Neural progenitor cell (in vitro differentiated cells): Measurements from ENCODE around the gene ZNF286A. TPM values are rescaled to one million over a fixed set of nuclear protein-coding genes. Genes with fewer than 3 reads are reported as not detected.

Experiments used
- DNase-seq: peaks from one replicate; pipeline ENCODE4 v3.0.0-alpha.2; 2016; ENCODE audit warnings: low spot score
- H2AFZ ChIP-seq: fragments of 200-600 bp; sonication (generic); replicated peaks from 2 replicates; pipeline ENCODE4 v1.6.1; 2016; ENCODE audit warnings: antibody characterized with exemption
- H3F3A ChIP-seq: fragments of 200-600 bp; sonication (generic); 2 replicates; pipeline ENCODE4 v1.6.1; 2016; ENCODE audit warnings: antibody characterized with exemption, low read depth
- H3K27ac ChIP-seq: fragments of 200-600 bp; sonication (generic); 2 replicates; pipeline ENCODE4 v1.5.1; 2016; ENCODE audit warnings: mild to moderate bottlenecking
- H3K27me3 ChIP-seq: fragments of 200-600 bp; sonication (generic); 2 replicates; pipeline ENCODE4 v1.6.1; 2016; ENCODE audit warnings: mild to moderate bottlenecking, moderate library complexity
- H3K36me3 ChIP-seq: fragments of 200-600 bp; sonication (generic); 2 replicates; pipeline ENCODE4 v1.5.1; 2016
- H3K4me1 ChIP-seq: fragments of 200-600 bp; sonication (generic); 2 replicates; pipeline ENCODE4 v1.6.1; 2016; ENCODE audit warnings: mixed run types
- H3K4me2 ChIP-seq: fragments of 200-600 bp; sonication (generic); 2 replicates; pipeline ENCODE4 v1.6.1; 2016
- H3K4me3 ChIP-seq: fragments of 200-600 bp; sonication (generic); 2 replicates; pipeline ENCODE4 v1.5.1; 2016
- H3K79me2 ChIP-seq: fragments of 200-600 bp; sonication (generic); 2 replicates; pipeline ENCODE4 v1.6.1; 2016; ENCODE audit warnings: low read depth
- H3K9ac ChIP-seq: fragments of 200-600 bp; sonication (generic); 2 replicates; pipeline ENCODE4 v1.6.1; 2016
- H3K9me3 ChIP-seq: fragments of 200-600 bp; sonication (generic); 2 replicates; pipeline ENCODE4 v1.5.1; 2016; ENCODE audit warnings: low read depth
- H4K20me1 ChIP-seq: fragments of 200-600 bp; sonication (generic); 2 replicates; pipeline ENCODE4 v1.6.1; 2016; ENCODE audit warnings: low read depth
- H3K27ac Mint-ChIP-seq: 3 replicates; pipeline ENCODE4 v1.8.0; 2021; ENCODE audit warnings: mixed read lengths
- H3K27me3 Mint-ChIP-seq: 2 replicates; pipeline ENCODE4 v1.8.0; 2022; ENCODE audit warnings: low read depth, mild to moderate bottlenecking, inconsistent platforms, moderate library complexity, mixed read lengths; ENCODE audit not compliant: insufficient read depth
- H3K36me3 Mint-ChIP-seq: 3 replicates; pipeline ENCODE4 v1.8.0; 2021; ENCODE audit warnings: mixed read lengths
- H3K4me1 Mint-ChIP-seq: 3 replicates; pipeline ENCODE4 v1.8.0; 2021; ENCODE audit warnings: mixed read lengths
- H3K4me3 Mint-ChIP-seq: 3 replicates; pipeline ENCODE4 v1.8.0; 2021; ENCODE audit warnings: mild to moderate bottlenecking, moderate library complexity, mixed read lengths
- H3K9me3 Mint-ChIP-seq: 3 replicates; pipeline ENCODE4 v1.8.0; 2020; ENCODE audit warnings: mixed read lengths
- EZH2 ChIP-seq: fragments of 200-600 bp; sonication (generic); IDR thresholded peaks from 2 replicates; pipeline ENCODE4 v1.6.1; 2017; ENCODE audit warnings: antibody characterized with exemption, mild to moderate bottlenecking, moderate library complexity
- EZH2phosphoT487 ChIP-seq: fragments of 200-600 bp; sonication (generic); IDR thresholded peaks from 2 replicates; pipeline ENCODE4 v1.6.1; 2017; ENCODE audit warnings: antibody characterized with exemption
- total RNA-seq: library from RNA; depleted of rRNA; stranded (reverse); fragments of >200 nt; gene quantifications from 2 replicates; pipeline ENCODE4 v1.2.3, GENCODE V29; 2015; ENCODE audit warnings: low replicate concordance
- TF ChIP-seq, protein P1 (sequence below): fragments of 200-600 bp; sonication (generic); IDR thresholded peaks from 2 replicates; pipeline ENCODE4 v1.5.1; 2017; ENCODE audit warnings: antibody characterized with exemption, mild to moderate bottlenecking

The ZNF286A gene
- total RNA-seq, 1 donor from 2014 or later, result 216 TPM

DNA sequence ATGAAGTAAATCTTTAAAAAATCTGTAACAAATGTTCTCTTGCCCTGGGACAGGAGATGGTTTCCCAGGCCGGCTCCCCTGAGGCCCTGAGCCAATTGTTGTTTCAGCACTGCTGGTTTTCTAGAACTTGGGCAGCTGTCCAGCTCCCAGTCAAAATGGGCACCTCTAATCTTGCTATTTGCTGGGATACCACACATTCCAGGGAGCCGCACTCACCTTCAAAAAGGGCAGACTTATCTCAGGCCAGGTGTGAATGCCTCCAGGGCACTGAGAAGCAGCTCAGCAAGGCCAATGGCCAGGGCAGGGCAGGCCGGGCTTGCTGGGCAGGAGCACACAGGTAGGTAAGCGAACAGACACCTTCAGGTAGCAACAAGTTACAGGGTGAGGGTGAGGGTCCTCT, 39.9 kb upstream of the ZNF286A start:
- Histone ChIP-seq H3K4me1 (peaks cover 6% of the 10 kb centered on the region), H4K20me1 (no peaks in the 10 kb centered on the region), H2AFZ (no peak overlapping the region), H3K9me3 (no peaks in the 10 kb centered on the region), H3K4me3 (no peak overlapping the region), H3K79me2 (no peaks in the 10 kb centered on the region), H3F3A (no peaks in the 10 kb centered on the region), H3K36me3 (no peaks in the 10 kb centered on the region), H3K9ac (no peak overlapping the region), H3K27me3 (no peaks in the 10 kb centered on the region), H3K27ac (no peak overlapping the region), H3K4me2 (no peak overlapping the region)
- Mint-ChIP-seq H3K36me3 (peaks cover 17% of the 10 kb centered on the region), H3K4me3 (no peak overlapping the region), H3K27me3 (no peaks in the 10 kb centered on the region), H3K9me3 (peaks cover 2% of the 10 kb centered on the region), H3K4me1 (peaks cover 20% of the 10 kb centered on the region), H3K27ac (no peak overlapping the region)
- DNase-seq, result no peak
- TF ChIP-seq EZH2 (no peak), EZH2phosphoT487 (no peak)
- TF ChIP-seq, protein P1, sequence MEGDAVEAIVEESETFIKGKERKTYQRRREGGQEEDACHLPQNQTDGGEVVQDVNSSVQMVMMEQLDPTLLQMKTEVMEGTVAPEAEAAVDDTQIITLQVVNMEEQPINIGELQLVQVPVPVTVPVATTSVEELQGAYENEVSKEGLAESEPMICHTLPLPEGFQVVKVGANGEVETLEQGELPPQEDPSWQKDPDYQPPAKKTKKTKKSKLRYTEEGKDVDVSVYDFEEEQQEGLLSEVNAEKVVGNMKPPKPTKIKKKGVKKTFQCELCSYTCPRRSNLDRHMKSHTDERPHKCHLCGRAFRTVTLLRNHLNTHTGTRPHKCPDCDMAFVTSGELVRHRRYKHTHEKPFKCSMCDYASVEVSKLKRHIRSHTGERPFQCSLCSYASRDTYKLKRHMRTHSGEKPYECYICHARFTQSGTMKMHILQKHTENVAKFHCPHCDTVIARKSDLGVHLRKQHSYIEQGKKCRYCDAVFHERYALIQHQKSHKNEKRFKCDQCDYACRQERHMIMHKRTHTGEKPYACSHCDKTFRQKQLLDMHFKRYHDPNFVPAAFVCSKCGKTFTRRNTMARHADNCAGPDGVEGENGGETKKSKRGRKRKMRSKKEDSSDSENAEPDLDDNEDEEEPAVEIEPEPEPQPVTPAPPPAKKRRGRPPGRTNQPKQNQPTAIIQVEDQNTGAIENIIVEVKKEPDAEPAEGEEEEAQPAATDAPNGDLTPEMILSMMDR, result no peak

DNA sequence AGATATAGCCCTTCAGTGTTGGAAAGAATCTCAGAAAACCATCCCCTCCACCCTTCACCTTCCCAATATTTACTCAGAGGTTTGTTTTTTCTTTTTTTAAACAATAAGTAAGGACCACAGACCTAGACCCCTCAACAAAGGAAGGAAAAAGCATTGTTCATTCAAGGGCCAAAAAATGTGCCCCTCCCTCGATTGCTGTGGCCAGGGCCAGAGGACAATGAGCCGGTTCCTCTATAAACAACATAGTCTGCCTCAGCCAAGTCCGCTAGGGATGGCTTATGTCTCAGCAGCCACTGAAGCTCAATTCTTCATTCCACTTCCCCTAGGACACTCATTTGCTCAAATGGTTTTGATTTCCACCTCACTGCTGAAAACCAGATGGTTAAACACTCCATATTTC, 39.5 kb upstream of the ZNF286A start:
- Mint-ChIP-seq H3K9me3 (peaks cover 2% of the 10 kb centered on the region), H3K36me3 (peaks cover 17% of the 10 kb centered on the region), H3K27me3 (no peaks in the 10 kb centered on the region), H3K4me1 (peaks cover 16% of the 10 kb centered on the region), H3K27ac (peak overlapping the region; percentile 57), H3K4me3 (no peak overlapping the region)
- H3K9ac ChIP-seq, result no peak overlapping the region
- H3K4me1 ChIP-seq, result peaks cover 2% of the 10 kb centered on the region
- no peaks in the 10 kb centered on the region for H3K9me3 ChIP-seq
- no peak overlapping the region for H3K4me3 ChIP-seq
- TF ChIP-seq, protein P1, result no peak
- H3K27me3 ChIP-seq, result no peaks in the 10 kb centered on the region
- H3F3A ChIP-seq, result no peaks in the 10 kb centered on the region
- no peak for DNase-seq
- H3K36me3 ChIP-seq, result no peaks in the 10 kb centered on the region
- no peak overlapping the region for H3K4me2 ChIP-seq
- no peaks in the 10 kb centered on the region for H4K20me1 ChIP-seq
- no peak overlapping the region for H2AFZ ChIP-seq
- no peak overlapping the region for H3K27ac ChIP-seq
- no peaks in the 10 kb centered on the region for H3K79me2 ChIP-seq

DNA sequence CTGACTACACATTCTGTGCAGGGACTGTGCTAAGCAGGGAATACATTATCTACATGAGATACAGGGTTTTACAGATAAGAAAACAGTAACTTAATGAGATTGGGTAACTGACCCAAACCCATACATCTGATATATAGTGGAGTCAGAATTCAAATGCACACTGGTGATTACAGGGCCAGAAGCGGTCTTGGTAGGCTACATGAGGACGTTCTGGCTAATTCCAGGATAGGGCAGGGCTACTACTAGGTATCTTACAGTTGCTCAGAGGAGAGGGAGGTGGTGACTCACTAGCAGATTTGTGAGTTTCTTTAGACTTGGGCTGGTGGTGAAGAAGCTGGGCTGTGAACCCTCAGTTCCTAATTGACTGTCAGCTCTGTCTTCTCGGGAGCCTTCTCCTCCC, 36.9 kb upstream of the ZNF286A start:
- H3K27me3 Mint-ChIP-seq, result no peaks in the 10 kb centered on the region
- Histone ChIP-seq H3K4me2 (no peak overlapping the region), H2AFZ (no peak overlapping the region), H3F3A (no peaks in the 10 kb centered on the region), H3K4me1 (no peaks in the 10 kb centered on the region), H3K9ac (no peak overlapping the region), H4K20me1 (no peaks in the 10 kb centered on the region), H3K27me3 (no peaks in the 10 kb centered on the region), H3K36me3 (no peaks in the 10 kb centered on the region), H3K9me3 (no peaks in the 10 kb centered on the region), H3K79me2 (no peaks in the 10 kb centered on the region), H3K27ac (no peak overlapping the region), H3K4me3 (no peak overlapping the region)
- H3K36me3 Mint-ChIP-seq, result peaks cover 13% of the 10 kb centered on the region
- no peaks in the 10 kb centered on the region for H3K4me1 Mint-ChIP-seq
- H3K27ac Mint-ChIP-seq, result no peak overlapping the region
- no peak for TF ChIP-seq EZH2
- TF ChIP-seq, protein P1, result no peak
- TF ChIP-seq EZH2phosphoT487, result no peak
- H3K9me3 Mint-ChIP-seq, result no peaks in the 10 kb centered on the region
- DNase-seq, result no peak
- no peak overlapping the region for H3K4me3 Mint-ChIP-seq

DNA sequence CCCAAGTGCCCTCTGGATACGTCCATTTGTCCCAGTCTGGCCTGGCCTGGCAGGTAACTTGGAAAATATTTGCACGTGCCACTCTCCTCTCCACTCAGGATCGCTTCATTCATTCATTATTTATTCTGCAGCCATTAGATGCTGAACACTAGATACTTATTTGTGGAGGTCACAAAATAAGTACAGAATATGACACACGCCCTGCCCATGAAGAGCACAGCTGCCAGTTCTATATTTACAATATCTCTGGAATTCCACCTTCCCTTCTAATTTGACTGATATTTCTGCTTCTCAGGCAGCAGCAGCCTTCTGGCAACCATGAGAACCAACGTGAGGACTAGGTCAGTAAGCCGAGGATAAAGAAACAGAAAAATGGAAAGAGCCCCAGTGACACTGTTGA, 36.4 kb upstream of the ZNF286A start:
- Histone ChIP-seq H3K9ac (no peak overlapping the region), H3K27me3 (no peaks in the 10 kb centered on the region), H3K9me3 (no peaks in the 10 kb centered on the region), H4K20me1 (no peaks in the 10 kb centered on the region), H2AFZ (no peak overlapping the region), H3K27ac (no peak overlapping the region), H3K4me1 (no peaks in the 10 kb centered on the region), H3K79me2 (no peaks in the 10 kb centered on the region), H3K4me2 (no peak overlapping the region), H3K4me3 (no peak overlapping the region), H3F3A (no peaks in the 10 kb centered on the region), H3K36me3 (no peaks in the 10 kb centered on the region)
- Mint-ChIP-seq H3K4me1 (no peaks in the 10 kb centered on the region), H3K4me3 (no peak overlapping the region), H3K9me3 (no peaks in the 10 kb centered on the region), H3K27me3 (no peaks in the 10 kb centered on the region), H3K27ac (no peak overlapping the region), H3K36me3 (peaks cover 12% of the 10 kb centered on the region)
- no peak for DNase-seq
- TF ChIP-seq EZH2phosphoT487 (no peak), EZH2 (no peak)
- TF ChIP-seq, protein P1, result no peak
